ENCODE measurements around the gene CALHM6.

GRCh38 chr6:116447052-116447451, 14.1 kb upstream of the CALHM6 start:
- TF ChIP-seq POLR2A (IDR thresholded peaks at IDR 0.05) (no peak), CTCF (IDR thresholded peaks at IDR 0.05) (no peak)
